ENCODE measurements around the gene SPATA2L.
"Not testable (repeated sequence)": the region's sequence is repeated elsewhere in the genome, so short reads cannot be mapped to it uniquely, and the experiment has no call there.

SPATA2L gene

GRCh38 chr16:89706518-89707260 is 5.2 kb upstream of the SPATA2L start:
- no peak for DNase-seq (ENCODE audit: low spot score)

- DNase-seq (ENCODE audit: low spot score), result no peak
These were observed 3.5 kb upstream of the SPATA2L start for GRCh38 chr16:89705006-89705405.

GRCh38 chr16:89704281-89704680 is 2.8 kb upstream of the SPATA2L start:
- no peak for DNase-seq (ENCODE audit: low spot score)

- peak; percentile 77 for DNase-seq (ENCODE audit: low spot score)
These were observed 668 bp downstream of the SPATA2L start for GRCh38 chr16:89700649-89701424.

GRCh38 chr16:89700100-89700648 is 1.3 kb downstream of the SPATA2L start:
- peak; percentile 100 for DNase-seq (ENCODE audit: low spot score)

- not testable (repeated sequence) for DNase-seq (ENCODE audit: low spot score)
These were observed 1.8 kb downstream of the SPATA2L start for GRCh38 chr16:89699629-89700099.

GRCh38 chr16:89698717-89699116 is 2.8 kb downstream of the SPATA2L start:
- DNase-seq (ENCODE audit: low spot score), result not testable (repeated sequence)

- no peak for DNase-seq (ENCODE audit: low spot score)
These were observed 3.7 kb downstream of the SPATA2L start for GRCh38 chr16:89697616-89698331.

GRCh38 chr16:89697161-89697615 is 4.3 kb downstream of the SPATA2L start:
- DNase-seq (ENCODE audit: low spot score), result no peak

- DNase-seq (ENCODE audit: low spot score), result no peak
These were observed 4.8 kb downstream of the SPATA2L start for GRCh38 chr16:89696670-89697128.

- no peak for DNase-seq (ENCODE audit: low spot score)
These were observed 5.4 kb downstream of the SPATA2L start for GRCh38 chr16:89695875-89696669.

- no peak for DNase-seq (ENCODE audit: low spot score)
These were observed 6.2 kb downstream of the SPATA2L start for GRCh38 chr16:89695086-89695874.

- not testable (repeated sequence) for DNase-seq (ENCODE audit: low spot score)
These were observed 6.8 kb downstream of the SPATA2L start for GRCh38 chr16:89694784-89695085.

- no peak for DNase-seq (ENCODE audit: low spot score)
These were observed 7.3 kb downstream of the SPATA2L start for GRCh38 chr16:89693931-89694783.

- DNase-seq (ENCODE audit: low spot score), result no peak
These were observed 8.2 kb downstream of the SPATA2L start for GRCh38 chr16:89693289-89693731.

- no peak for DNase-seq (ENCODE audit: low spot score)
These were observed 9.4 kb downstream of the SPATA2L start for GRCh38 chr16:89691986-89692569.

- DNase-seq (ENCODE audit: low spot score), result no peak
These were observed 10.1 kb downstream of the SPATA2L start for GRCh38 chr16:89691231-89691985.

- DNase-seq (ENCODE audit: low spot score), result no peak
These were observed 11.1 kb downstream of the SPATA2L start for GRCh38 chr16:89690392-89690901.

Data from RKO (cell line).